Measurements from ENCODE around the gene METTL8. TPM values are rescaled to one million over a fixed set of nuclear protein-coding genes. Genes with fewer than 3 reads are reported as not detected.
A peak's percentile ranks its signal among the peaks of the same experiment; 100 is the strongest.

The METTL8 gene
- total and polyA plus RNA-seq, 2 of the 13 experiments (the other 11 are each of a cell fraction or from before 2014, with no cell fraction given): 18.6 to 68.2 TPM

DNA sequence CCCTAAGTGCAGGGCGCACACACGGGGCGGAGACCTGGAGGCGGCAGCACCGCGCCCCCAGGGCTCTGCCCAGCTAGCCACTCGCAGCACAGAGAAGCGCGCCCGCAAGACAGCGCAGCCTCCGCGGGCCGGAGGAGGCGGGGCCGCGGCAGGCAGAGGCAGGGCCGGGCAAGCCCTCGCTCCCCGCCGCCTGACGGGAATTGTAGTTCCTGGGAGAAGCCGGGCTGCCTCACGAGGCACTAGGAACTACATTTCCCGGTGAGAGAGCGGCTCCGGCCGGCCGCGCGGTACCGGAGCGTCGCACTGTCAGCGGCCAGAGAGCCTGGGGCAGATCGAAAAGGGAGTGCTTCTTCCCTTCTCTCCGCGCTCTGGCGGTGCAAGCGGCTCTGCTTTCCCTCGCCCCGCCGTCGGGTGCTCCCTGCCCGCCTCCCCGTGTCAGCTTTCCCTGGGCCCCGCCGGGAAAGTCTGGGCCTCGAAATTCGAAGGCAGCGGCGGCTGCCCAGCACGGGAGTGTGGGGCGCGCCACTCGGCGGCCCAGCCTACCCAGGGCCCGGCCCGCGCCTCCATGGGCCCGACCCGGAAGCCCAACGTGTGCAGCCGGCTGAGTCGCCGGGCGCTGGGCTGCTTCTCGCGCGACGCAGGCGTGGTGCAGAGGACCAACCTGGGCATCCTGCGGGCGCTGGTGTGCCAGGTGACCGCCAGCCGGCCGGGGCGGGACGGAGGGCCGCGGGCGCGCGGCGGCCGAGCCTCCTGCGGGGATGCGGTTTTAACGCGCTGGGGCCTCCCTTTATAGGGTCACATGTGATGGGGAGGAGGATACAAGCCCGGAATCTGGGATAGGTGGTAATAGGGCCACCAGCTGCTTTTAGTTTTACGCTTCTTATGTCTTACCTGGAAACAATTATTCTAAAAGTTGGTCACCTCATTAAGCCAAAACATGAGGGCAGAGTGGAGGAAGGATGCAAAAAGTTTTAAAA lies 511 bp upstream of the METTL8 start, which contains the start of gene DCAF17 (continued):
- TF ChIP-seq, protein P1, sequence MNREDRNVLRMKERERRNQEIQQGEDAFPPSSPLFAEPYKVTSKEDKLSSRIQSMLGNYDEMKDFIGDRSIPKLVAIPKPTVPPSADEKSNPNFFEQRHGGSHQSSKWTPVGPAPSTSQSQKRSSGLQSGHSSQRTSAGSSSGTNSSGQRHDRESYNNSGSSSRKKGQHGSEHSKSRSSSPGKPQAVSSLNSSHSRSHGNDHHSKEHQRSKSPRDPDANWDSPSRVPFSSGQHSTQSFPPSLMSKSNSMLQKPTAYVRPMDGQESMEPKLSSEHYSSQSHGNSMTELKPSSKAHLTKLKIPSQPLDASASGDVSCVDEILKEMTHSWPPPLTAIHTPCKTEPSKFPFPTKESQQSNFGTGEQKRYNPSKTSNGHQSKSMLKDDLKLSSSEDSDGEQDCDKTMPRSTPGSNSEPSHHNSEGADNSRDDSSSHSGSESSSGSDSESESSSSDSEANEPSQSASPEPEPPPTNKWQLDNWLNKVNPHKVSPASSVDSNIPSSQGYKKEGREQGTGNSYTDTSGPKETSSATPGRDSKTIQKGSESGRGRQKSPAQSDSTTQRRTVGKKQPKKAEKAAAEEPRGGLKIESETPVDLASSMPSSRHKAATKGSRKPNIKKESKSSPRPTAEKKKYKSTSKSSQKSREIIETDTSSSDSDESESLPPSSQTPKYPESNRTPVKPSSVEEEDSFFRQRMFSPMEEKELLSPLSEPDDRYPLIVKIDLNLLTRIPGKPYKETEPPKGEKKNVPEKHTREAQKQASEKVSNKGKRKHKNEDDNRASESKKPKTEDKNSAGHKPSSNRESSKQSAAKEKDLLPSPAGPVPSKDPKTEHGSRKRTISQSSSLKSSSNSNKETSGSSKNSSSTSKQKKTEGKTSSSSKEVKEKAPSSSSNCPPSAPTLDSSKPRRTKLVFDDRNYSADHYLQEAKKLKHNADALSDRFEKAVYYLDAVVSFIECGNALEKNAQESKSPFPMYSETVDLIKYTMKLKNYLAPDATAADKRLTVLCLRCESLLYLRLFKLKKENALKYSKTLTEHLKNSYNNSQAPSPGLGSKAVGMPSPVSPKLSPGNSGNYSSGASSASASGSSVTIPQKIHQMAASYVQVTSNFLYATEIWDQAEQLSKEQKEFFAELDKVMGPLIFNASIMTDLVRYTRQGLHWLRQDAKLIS (CRISPR knock-in tag; IDR thresholded peaks at IDR 0.05): no peak; the same call in 1 of the 2 replicates
- TF ChIP-seq ZSCAN30 (CRISPR knock-in tag; IDR thresholded peaks at IDR 0.05): peak; percentile 14; the same call in 1 of the 2 replicates
- TF ChIP-seq, protein P2, sequence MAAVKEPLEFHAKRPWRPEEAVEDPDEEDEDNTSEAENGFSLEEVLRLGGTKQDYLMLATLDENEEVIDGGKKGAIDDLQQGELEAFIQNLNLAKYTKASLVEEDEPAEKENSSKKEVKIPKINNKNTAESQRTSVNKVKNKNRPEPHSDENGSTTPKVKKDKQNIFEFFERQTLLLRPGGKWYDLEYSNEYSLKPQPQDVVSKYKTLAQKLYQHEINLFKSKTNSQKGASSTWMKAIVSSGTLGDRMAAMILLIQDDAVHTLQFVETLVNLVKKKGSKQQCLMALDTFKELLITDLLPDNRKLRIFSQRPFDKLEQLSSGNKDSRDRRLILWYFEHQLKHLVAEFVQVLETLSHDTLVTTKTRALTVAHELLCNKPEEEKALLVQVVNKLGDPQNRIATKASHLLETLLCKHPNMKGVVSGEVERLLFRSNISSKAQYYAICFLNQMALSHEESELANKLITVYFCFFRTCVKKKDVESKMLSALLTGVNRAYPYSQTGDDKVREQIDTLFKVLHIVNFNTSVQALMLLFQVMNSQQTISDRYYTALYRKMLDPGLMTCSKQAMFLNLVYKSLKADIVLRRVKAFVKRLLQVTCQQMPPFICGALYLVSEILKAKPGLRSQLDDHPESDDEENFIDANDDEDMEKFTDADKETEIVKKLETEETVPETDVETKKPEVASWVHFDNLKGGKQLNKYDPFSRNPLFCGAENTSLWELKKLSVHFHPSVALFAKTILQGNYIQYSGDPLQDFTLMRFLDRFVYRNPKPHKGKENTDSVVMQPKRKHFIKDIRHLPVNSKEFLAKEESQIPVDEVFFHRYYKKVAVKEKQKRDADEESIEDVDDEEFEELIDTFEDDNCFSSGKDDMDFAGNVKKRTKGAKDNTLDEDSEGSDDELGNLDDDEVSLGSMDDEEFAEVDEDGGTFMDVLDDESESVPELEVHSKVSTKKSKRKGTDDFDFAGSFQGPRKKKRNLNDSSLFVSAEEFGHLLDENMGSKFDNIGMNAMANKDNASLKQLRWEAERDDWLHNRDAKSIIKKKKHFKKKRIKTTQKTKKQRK (IDR thresholded peaks at IDR 0.05; ENCODE audit: low read length): no peak
- TF ChIP-seq, protein P3, sequence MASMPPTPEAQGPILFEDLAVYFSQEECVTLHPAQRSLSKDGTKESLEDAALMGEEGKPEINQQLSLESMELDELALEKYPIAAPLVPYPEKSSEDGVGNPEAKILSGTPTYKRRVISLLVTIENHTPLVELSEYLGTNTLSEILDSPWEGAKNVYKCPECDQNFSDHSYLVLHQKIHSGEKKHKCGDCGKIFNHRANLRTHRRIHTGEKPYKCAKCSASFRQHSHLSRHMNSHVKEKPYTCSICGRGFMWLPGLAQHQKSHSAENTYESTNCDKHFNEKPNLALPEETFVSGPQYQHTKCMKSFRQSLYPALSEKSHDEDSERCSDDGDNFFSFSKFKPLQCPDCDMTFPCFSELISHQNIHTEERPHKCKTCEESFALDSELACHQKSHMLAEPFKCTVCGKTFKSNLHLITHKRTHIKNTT (CRISPR knock-in tag; IDR thresholded peaks at IDR 0.05): no peak
- TF ChIP-seq YY1 (IDR thresholded peaks at IDR 0.05; ENCODE audit: insufficient read depth, insufficient replicate concordance, low read depth, low read length): peak; percentile 71
- peak; percentile 90 for TF ChIP-seq KMT2B (CRISPR knock-in tag; IDR thresholded peaks at IDR 0.05)
- TF ChIP-seq SNAPC2 (CRISPR knock-in tag; IDR thresholded peaks at IDR 0.05): no peak
- peak; percentile 81; the same call in 1 of the 2 replicates for TF ChIP-seq SATB2 (CRISPR knock-in tag; IDR thresholded peaks at IDR 0.05)
- peak; percentile 4; the same call in 1 of the 2 replicates for TF ChIP-seq ZNF296 (CRISPR knock-in tag; conservative IDR thresholded peaks at IDR 0.05)
- TF ChIP-seq, protein P4, sequence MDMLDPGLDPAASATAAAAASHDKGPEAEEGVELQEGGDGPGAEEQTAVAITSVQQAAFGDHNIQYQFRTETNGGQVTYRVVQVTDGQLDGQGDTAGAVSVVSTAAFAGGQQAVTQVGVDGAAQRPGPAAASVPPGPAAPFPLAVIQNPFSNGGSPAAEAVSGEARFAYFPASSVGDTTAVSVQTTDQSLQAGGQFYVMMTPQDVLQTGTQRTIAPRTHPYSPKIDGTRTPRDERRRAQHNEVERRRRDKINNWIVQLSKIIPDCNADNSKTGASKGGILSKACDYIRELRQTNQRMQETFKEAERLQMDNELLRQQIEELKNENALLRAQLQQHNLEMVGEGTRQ (IDR thresholded peaks at IDR 0.05; ENCODE audit: low read depth, low read length): no peak
- TF ChIP-seq, protein P4 (CRISPR knock-in tag; IDR thresholded peaks at IDR 0.05; ENCODE audit: borderline replicate concordance): no peak
- no peak for TF ChIP-seq MEIS1 (CRISPR knock-in tag; IDR thresholded peaks at IDR 0.05; ENCODE audit: borderline replicate concordance)
- no peak for TF ChIP-seq KDM5A (IDR thresholded peaks at IDR 0.05; ENCODE audit: borderline replicate concordance, low read length)
- TF ChIP-seq, protein P5, sequence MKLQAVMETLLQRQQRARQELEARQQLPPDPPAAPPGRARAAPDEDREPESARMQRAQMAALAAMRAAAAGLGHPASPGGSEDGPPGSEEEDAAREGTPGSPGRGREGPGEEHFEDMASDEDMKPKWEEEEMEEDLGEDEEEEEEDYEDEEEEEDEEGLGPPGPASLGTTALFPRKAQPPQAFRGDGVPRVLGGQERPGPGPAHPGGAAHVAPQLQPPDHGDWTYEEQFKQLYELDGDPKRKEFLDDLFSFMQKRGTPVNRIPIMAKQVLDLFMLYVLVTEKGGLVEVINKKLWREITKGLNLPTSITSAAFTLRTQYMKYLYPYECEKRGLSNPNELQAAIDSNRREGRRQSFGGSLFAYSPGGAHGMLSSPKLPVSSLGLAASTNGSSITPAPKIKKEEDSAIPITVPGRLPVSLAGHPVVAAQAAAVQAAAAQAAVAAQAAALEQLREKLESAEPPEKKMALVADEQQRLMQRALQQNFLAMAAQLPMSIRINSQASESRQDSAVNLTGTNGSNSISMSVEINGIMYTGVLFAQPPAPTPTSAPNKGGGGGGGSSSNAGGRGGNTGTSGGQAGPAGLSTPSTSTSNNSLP (IDR thresholded peaks at IDR 0.05; ENCODE audit: low read depth, low read length): no peak; the same call in 1 of the 2 replicates
- TF ChIP-seq JUNB (CRISPR knock-in tag; IDR thresholded peaks at IDR 0.05; ENCODE audit: borderline replicate concordance): no peak

Measured in HepG2 (cell line).